ENCODE data around the gene TBL1X. TPM values are rescaled to one million over a fixed set of nuclear protein-coding genes. Genes with fewer than 3 reads are reported as not detected.

The TBL1X gene
- polyA plus RNA-seq, 3 donors = 12.5 to 19.5 (median 13.8) TPM

DNA sequence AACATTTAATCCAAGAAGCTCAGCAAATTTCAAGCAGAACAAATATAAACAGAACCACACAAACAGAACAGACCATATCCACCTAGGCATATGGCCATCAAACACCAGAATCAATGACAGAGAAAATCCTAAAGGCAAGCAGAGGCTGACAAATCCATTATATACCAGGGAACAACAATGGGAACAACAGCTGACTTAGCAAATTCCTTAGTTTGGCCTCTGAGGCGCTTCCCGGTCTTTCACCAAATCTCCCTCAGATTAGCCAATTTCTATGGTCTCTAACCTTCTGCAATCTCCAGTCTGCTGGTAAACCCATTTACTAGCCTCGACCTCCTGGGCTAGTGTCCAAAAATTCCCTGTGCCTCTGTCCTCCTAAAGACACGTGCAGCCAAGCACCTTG is 241.6 kb downstream of the TBL1X start:
- Histone ChIP-seq H3K36me3 (replicated peaks in 1 of 2; ENCODE audit: control insufficient read depth in 1 of 2, insufficient read depth in 2 of 2, low read length in 2 of 2) (peaks cover 25 to 70% of the 10 kb centered on the region in 2 donors), H2AFZ (ENCODE audit: insufficient read depth, low read depth, low read length, poor library complexity, severe bottlenecking) (no peak overlapping the region), H3K79me2 (ENCODE audit: insufficient read depth, low read length) (no peaks in the 10 kb centered on the region), H3K27ac (ENCODE audit: low read depth in 1 of 2, low read length in 2 of 2) (no peak overlapping the region), H3K4me3 (replicated peaks in 1 of 3; ENCODE audit: low read depth in 2 of 3, low read length in 3 of 3) (no peak overlapping the region), H3K27me3 (ENCODE audit: control insufficient read depth in 2 of 2, insufficient read depth in 2 of 2, low read length in 2 of 2) (no peaks in the 10 kb centered on the region), H3K4me2 (replicated peaks; ENCODE audit: extremely low read depth, low read length, poor library complexity, severe bottlenecking) (no peak overlapping the region), H3K9ac (ENCODE audit: insufficient read depth, low read length, poor library complexity, severe bottlenecking) (no peak overlapping the region), H3K4me1 (ENCODE audit: control insufficient read depth in 1 of 2, insufficient read depth in 2 of 2, low read length in 2 of 2) (peaks cover 0 to 7% of the 10 kb centered on the region in 2 donors), H4K20me1 (ENCODE audit: insufficient read depth, low read length) (no peaks in the 10 kb centered on the region), H3K9me3 (replicated peaks in 1 of 2; ENCODE audit: control insufficient read depth in 1 of 2, insufficient read depth in 1 of 2, low read length in 2 of 2) (no peaks in the 10 kb centered on the region)
- peaks cover 0 to 10% (median 0%) of the 10 kb centered on the region in 3 donors for H3K27me3 Mint-ChIP-seq (ENCODE audit: low read depth in 3 of 3)
- no peak overlapping the region for H3K4me3 Mint-ChIP-seq
- H3K36me3 Mint-ChIP-seq = peaks cover 56 to 69% of the 10 kb centered on the region in 2 donors
- 97% methylated on average over 4 of the region's 4 CpGs for WGBS (ENCODE audit: insufficient coverage)
- H3K4me1 Mint-ChIP-seq = peaks cover 7% of the 10 kb centered on the region
- TF ChIP-seq, protein P1, sequence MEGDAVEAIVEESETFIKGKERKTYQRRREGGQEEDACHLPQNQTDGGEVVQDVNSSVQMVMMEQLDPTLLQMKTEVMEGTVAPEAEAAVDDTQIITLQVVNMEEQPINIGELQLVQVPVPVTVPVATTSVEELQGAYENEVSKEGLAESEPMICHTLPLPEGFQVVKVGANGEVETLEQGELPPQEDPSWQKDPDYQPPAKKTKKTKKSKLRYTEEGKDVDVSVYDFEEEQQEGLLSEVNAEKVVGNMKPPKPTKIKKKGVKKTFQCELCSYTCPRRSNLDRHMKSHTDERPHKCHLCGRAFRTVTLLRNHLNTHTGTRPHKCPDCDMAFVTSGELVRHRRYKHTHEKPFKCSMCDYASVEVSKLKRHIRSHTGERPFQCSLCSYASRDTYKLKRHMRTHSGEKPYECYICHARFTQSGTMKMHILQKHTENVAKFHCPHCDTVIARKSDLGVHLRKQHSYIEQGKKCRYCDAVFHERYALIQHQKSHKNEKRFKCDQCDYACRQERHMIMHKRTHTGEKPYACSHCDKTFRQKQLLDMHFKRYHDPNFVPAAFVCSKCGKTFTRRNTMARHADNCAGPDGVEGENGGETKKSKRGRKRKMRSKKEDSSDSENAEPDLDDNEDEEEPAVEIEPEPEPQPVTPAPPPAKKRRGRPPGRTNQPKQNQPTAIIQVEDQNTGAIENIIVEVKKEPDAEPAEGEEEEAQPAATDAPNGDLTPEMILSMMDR (IDR thresholded peaks at IDR 0.05) = no peak
- no peak overlapping the region for H3K27ac Mint-ChIP-seq
- H3K9me3 Mint-ChIP-seq = peaks cover 0 to 9% (median 2%) of the 10 kb centered on the region in 7 donors
- intact Hi-C loops (cut with micrococcal nuclease) = loop anchor here (5.0 to 10.0 kb wide), 3 partner anchors 734 to 962 kb away; no protein-coding TSS in a partner anchor
- no peak for DNase-seq

DNA sequence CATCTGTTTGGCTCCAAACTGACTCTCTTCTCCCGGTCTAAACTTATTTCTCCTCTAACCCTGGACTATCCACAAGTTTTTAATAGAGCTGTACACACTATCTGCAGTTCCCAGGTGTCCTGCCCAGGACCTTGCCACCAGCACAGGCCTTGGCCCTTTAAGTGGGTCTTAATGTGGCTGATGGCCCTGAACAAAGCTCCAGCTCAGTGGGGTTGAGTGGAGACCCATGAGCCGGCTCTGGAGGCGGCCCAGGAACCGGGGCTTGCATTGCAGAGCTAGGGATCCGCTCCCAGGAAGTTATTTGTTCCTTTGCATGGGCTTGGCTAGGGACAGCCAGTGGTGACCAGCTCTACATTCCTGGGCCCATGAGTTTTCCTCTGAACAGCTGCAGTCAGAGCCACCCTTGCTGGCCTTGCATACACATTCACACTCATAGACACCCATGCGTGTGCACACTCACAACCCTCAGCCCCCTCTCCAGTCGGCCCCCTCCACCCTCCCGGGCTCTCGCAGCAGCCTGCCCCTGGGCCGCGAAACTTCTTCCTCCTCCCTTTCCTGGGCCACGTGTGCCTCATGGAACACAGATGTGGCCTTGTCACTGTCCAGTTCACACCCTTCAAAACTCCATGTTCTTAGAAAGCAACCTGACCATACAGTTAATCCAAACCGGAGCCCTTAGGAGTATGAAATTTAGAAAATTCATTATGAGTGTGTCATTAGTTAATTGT is 242.6 kb downstream of the TBL1X start:
- H3K9me3 ChIP-seq (replicated peaks in 1 of 2; ENCODE audit: control insufficient read depth in 1 of 2, insufficient read depth in 1 of 2, low read length in 2 of 2) = no peaks in the 10 kb centered on the region
- TF ChIP-seq, protein P1 (IDR thresholded peaks at IDR 0.05) = no peak
- H3K27me3 Mint-ChIP-seq (ENCODE audit: low read depth in 3 of 3) = peaks cover 0 to 10% (median 0%) of the 10 kb centered on the region in 3 donors
- intact Hi-C loops (cut with micrococcal nuclease) = loop anchor here (5.0 to 10.0 kb wide), 3 partner anchors 735 to 963 kb away; no protein-coding TSS in a partner anchor
- peaks cover 30 to 72% of the 10 kb centered on the region in 2 donors for H3K36me3 ChIP-seq (replicated peaks in 1 of 2; ENCODE audit: control insufficient read depth in 1 of 2, insufficient read depth in 2 of 2, low read length in 2 of 2)
- 94% methylated on average over 3 of the region's 13 CpGs for WGBS (ENCODE audit: insufficient coverage)
- peaks cover 7% of the 10 kb centered on the region for H3K4me1 Mint-ChIP-seq
- peaks cover 0 to 9% (median 2%) of the 10 kb centered on the region in 7 donors for H3K9me3 Mint-ChIP-seq
- no peak for DNase-seq
- H4K20me1 ChIP-seq (ENCODE audit: insufficient read depth, low read length) = no peaks in the 10 kb centered on the region
- peaks cover 60 to 73% of the 10 kb centered on the region in 2 donors for H3K36me3 Mint-ChIP-seq
- no peaks in the 10 kb centered on the region for H3K79me2 ChIP-seq (ENCODE audit: insufficient read depth, low read length)
- H3K27ac ChIP-seq (ENCODE audit: low read depth in 1 of 2, low read length in 2 of 2) = no peak overlapping the region
- H3K4me2 ChIP-seq (replicated peaks; ENCODE audit: extremely low read depth, low read length, poor library complexity, severe bottlenecking) = no peak overlapping the region
- H3K27ac Mint-ChIP-seq = peak overlapping the region in 3 of 7 donors; percentile 28 to 75 (median 36)
- H2AFZ ChIP-seq (ENCODE audit: insufficient read depth, low read depth, low read length, poor library complexity, severe bottlenecking) = no peak overlapping the region
- peaks cover 0 to 7% of the 10 kb centered on the region in 2 donors for H3K4me1 ChIP-seq (ENCODE audit: control insufficient read depth in 1 of 2, insufficient read depth in 2 of 2, low read length in 2 of 2)
- no peak overlapping the region for H3K4me3 ChIP-seq (replicated peaks in 1 of 3; ENCODE audit: low read depth in 2 of 3, low read length in 3 of 3)
- no peak overlapping the region for H3K9ac ChIP-seq (ENCODE audit: insufficient read depth, low read length, poor library complexity, severe bottlenecking)
- H3K4me3 Mint-ChIP-seq = no peak overlapping the region
- H3K27me3 ChIP-seq (ENCODE audit: control insufficient read depth in 2 of 2, insufficient read depth in 2 of 2, low read length in 2 of 2) = no peaks in the 10 kb centered on the region
